HepG2 (cell line): Measurements from ENCODE around the gene IL1R1. TPM values are rescaled to one million over a fixed set of nuclear protein-coding genes. Genes with fewer than 3 reads are reported as not detected.

Source experiments
- ARID5B ChIP-seq: IDR thresholded peaks from 2 replicates; pipeline ENCODE4 v1.4.0; 2020; ENCODE audit warnings: mild to moderate bottlenecking, missing genetic modification reagents
- ATM ChIP-seq: fragments of 450-650 bp; IDR thresholded peaks from 2 replicates; pipeline ENCODE4 v1.7.1; 2017; ENCODE audit warnings: mild to moderate bottlenecking, borderline replicate concordance
- CSRNP2 ChIP-seq: sonication (generic); formaldehyde crosslinking; conservative IDR thresholded peaks from 2 replicates; pipeline ENCODE4 v1.8.0; 2022; ENCODE audit warnings: low read depth, missing genetic modification reagents
- CTCF ChIP-seq: sonication (generic); formaldehyde crosslinking; IDR thresholded peaks from 2 replicates; pipeline ENCODE4 v1.5.0; 2020; ENCODE audit warnings: mild to moderate bottlenecking, missing genetic modification reagents, moderate library complexity
- IRF2 ChIP-seq: IDR thresholded peaks from 2 replicates; pipeline ENCODE4 v1.6.1; 2018; ENCODE audit warnings: missing genetic modification reagents, missing compliant biosample characterization
- LRRFIP1 ChIP-seq: sonication (generic); formaldehyde crosslinking; conservative IDR thresholded peaks from 2 replicates; pipeline ENCODE4 v1.4.0; 2020; ENCODE audit warnings: missing genetic modification reagents
- MEIS1 ChIP-seq: sonication (generic); formaldehyde crosslinking; IDR thresholded peaks from 2 replicates; pipeline ENCODE4 v1.9.0; 2021; ENCODE audit warnings: mild to moderate bottlenecking, missing genetic modification reagents, moderate library complexity, borderline replicate concordance
- PAWR ChIP-seq: sonication (generic); formaldehyde crosslinking; IDR thresholded peaks from 2 replicates; pipeline ENCODE4 v1.4.0; 2020; ENCODE audit warnings: missing genetic modification reagents, mild to moderate bottlenecking, borderline replicate concordance
- POGZ ChIP-seq: sonication (generic); formaldehyde crosslinking; IDR thresholded peaks from 2 replicates; pipeline ENCODE4 v1.4.0; 2020; ENCODE audit warnings: mild to moderate bottlenecking, missing genetic modification reagents
- RBM39 ChIP-seq: fragments of 200-400 bp; formaldehyde crosslinking; IDR thresholded peaks from one replicate; pipeline ENCODE4 v1.6.1; 2018; ENCODE audit warnings: antibody characterized with exemption, mild to moderate bottlenecking, low read depth, low read length; ENCODE audit not compliant: poor library complexity, severe bottlenecking
- SKI ChIP-seq: fragments of 450-650 bp; IDR thresholded peaks from one replicate; pipeline ENCODE4 v1.6.1; 2018; ENCODE audit warnings: mild to moderate bottlenecking; ENCODE audit not compliant: partially characterized antibody
- SP5 ChIP-seq: IDR thresholded peaks from 2 replicates; pipeline ENCODE4 v1.6.1; 2016; ENCODE audit warnings: low read depth, borderline replicate concordance
- TBL1XR1 ChIP-seq: fragments of 150-350 bp; IDR thresholded peaks from 2 replicates; pipeline ENCODE4 v1.6.1; 2014; ENCODE audit warnings: borderline replicate concordance, low read length; ENCODE audit not compliant: partially characterized antibody
- TEF ChIP-seq: sonication (generic); formaldehyde crosslinking; IDR thresholded peaks from 2 replicates; pipeline ENCODE4 v1.5.0; 2020; ENCODE audit warnings: missing genetic modification reagents
- THYN1 ChIP-seq: sonication (generic); formaldehyde crosslinking; IDR thresholded peaks from 2 replicates; pipeline ENCODE4 v1.8.1; 2023; ENCODE audit warnings: low read depth, mild to moderate bottlenecking, moderate library complexity, missing genetic modification reagents, borderline replicate concordance
- ZKSCAN8 ChIP-seq: IDR thresholded peaks from 2 replicates; pipeline ENCODE4 v1.6.1; 2016; ENCODE audit warnings: borderline replicate concordance, missing genetic modification reagents, missing compliant biosample characterization
- ZNF333 ChIP-seq: sonication (generic); formaldehyde crosslinking; IDR thresholded peaks from 2 replicates; pipeline ENCODE4 v1.4.0; 2020; ENCODE audit warnings: mild to moderate bottlenecking, missing genetic modification reagents, borderline replicate concordance
- polyA plus RNA-seq, 8 experiments: library from polyadenylated mRNA; depleted of rRNA in 3 of 8; stranded (reverse) in 7 of 8; unstranded in 1 of 8; fragments of >200 nt; fragmentation: Illumina TruSeq in 4 of 8; extraction: Trizol in 4 of 8; gene quantifications; 2 replicates each; pipeline versions ENCODE4 v1.2.1 to v1.2.3, GENCODE V29; 2011 to 2016; ENCODE audit warnings: low read depth in 4 of 8, missing spikeins in 1 of 8, mixed read lengths in 1 of 8; ENCODE audit not compliant: insufficient read depth in 1 of 8
- total RNA-seq, 5 experiments: library from RNA; depleted of rRNA; stranded (reverse); fragments of >200 nt; fragmentation: Illumina TruSeq; extraction: Trizol; gene quantifications; 2 replicates each; pipeline ENCODE4 v1.2.3, GENCODE V29; 2016; ENCODE audit warnings: low read depth in 1 of 5

The IL1R1 gene
- total and polyA plus RNA-seq, 2 of the 13 experiments (the other 11 are each of a cell fraction or from before 2014, with no cell fraction given) = 38.0 to 93.1 TPM

- TF ChIP-seq MEIS1 (CRISPR knock-in tag) = no peak
- no peak for TF ChIP-seq TBL1XR1
- no peak for TF ChIP-seq PAWR (CRISPR knock-in tag)
- no peak for TF ChIP-seq SP5
- TF ChIP-seq ARID5B (CRISPR knock-in tag) = peak; percentile 26; the same call in 1 of the 2 replicates
- peak; percentile 56 for TF ChIP-seq CTCF (CRISPR knock-in tag)
- TF ChIP-seq RBM39 = no peak
- TF ChIP-seq IRF2 = no peak
- no peak for TF ChIP-seq SKI
- TF ChIP-seq ZNF333 (CRISPR knock-in tag) = no peak
- no peak for TF ChIP-seq THYN1 (CRISPR knock-in tag)
- TF ChIP-seq TEF (CRISPR knock-in tag) = no peak
- TF ChIP-seq LRRFIP1 (CRISPR knock-in tag) = no peak
- TF ChIP-seq CSRNP2 (CRISPR knock-in tag) = no peak
- TF ChIP-seq ZKSCAN8 (CRISPR knock-in tag) = 0 out of 2 replicates have a peak, but pooled peaks have one; percentile 23
- no peak for TF ChIP-seq ATM
- peak; percentile 39; the same call in 1 of the 2 replicates for TF ChIP-seq POGZ (CRISPR knock-in tag)
Measured at GRCh38 chr2:102224824-102225739, 82.5 kb downstream of the IL1R1 start (continued).
